Osteoblast (primary cell): ENCODE measurements around the gene CSNK2A2. TPM values are rescaled to one million over a fixed set of nuclear protein-coding genes. Genes with fewer than 3 reads are reported as not detected.

ENCODE experiments used
- DNase-seq: peaks from one replicate; pipeline ENCODE4 v3.0.0; 2011; ENCODE audit warnings: low spot score, mixed read lengths; ENCODE audit not compliant: insufficient read length; ENCODE audit errors: missing footprints
- H2AFZ ChIP-seq: 2 replicates; pipeline ENCODE4 v1.6.0; 2011; ENCODE audit warnings: mild to moderate bottlenecking, low read length
- H3K27ac ChIP-seq: 2 replicates; pipeline ENCODE4 v1.5.1; 2011; ENCODE audit warnings: mild to moderate bottlenecking, low read depth, low read length, moderate library complexity
- H3K27me3 ChIP-seq: 2 replicates; pipeline ENCODE4 v1.6.0; 2012; ENCODE audit warnings: mild to moderate bottlenecking, control low read depth, inconsistent platforms, low read length, moderate library complexity; ENCODE audit not compliant: insufficient read depth
- H3K36me3 ChIP-seq: 2 replicates; pipeline ENCODE4 v1.5.1; 2011; ENCODE audit warnings: mild to moderate bottlenecking, low read length, control low read depth, moderate library complexity; ENCODE audit not compliant: insufficient read depth
- H3K4me1 ChIP-seq: 2 replicates; pipeline ENCODE4 v1.5.1; 2011; ENCODE audit warnings: mild to moderate bottlenecking, low read length, control low read depth, moderate library complexity; ENCODE audit not compliant: insufficient read depth
- H3K4me2 ChIP-seq: 2 replicates; pipeline ENCODE4 v1.6.0; 2011; ENCODE audit warnings: mild to moderate bottlenecking, low read length; ENCODE audit not compliant: insufficient read depth
- H3K4me3 ChIP-seq: fragments of 200-600 bp; sonication (generic); 3 replicates; pipeline ENCODE4 v1.5.1; 2012; ENCODE audit warnings: mild to moderate bottlenecking, low read length, inconsistent platforms; ENCODE audit not compliant: insufficient read depth
- H3K79me2 ChIP-seq: 2 replicates; pipeline ENCODE4 v1.6.0; 2012; ENCODE audit warnings: mild to moderate bottlenecking, low read length, control low read depth, inconsistent platforms; ENCODE audit not compliant: insufficient read depth
- H3K9me3 ChIP-seq: 2 replicates; pipeline ENCODE4 v1.5.1; 2011; ENCODE audit warnings: low read depth, low read length, control low read depth
- H4K20me1 ChIP-seq: 2 replicates; pipeline ENCODE4 v1.6.0; 2012; ENCODE audit warnings: mild to moderate bottlenecking, low read length, control low read depth; ENCODE audit not compliant: insufficient read depth
- CTCF ChIP-seq: IDR thresholded peaks from 2 replicates; pipeline ENCODE4 v1.5.1; 2011; ENCODE audit warnings: mild to moderate bottlenecking, low read depth, low read length, moderate library complexity; ENCODE audit errors: extremely low read depth
- total RNA-seq: library from RNA; depleted of rRNA; stranded (reverse); fragments of >200 nt; gene quantifications from 2 replicates; pipeline ENCODE4 v1.2.3, GENCODE V29; 2012

Gene CSNK2A2
- total RNA-seq, 1 donor: 40.5 TPM

- no peaks in the 10 kb centered on the region for H3K36me3 ChIP-seq
- no peak overlapping the region for H2AFZ ChIP-seq
- H3K79me2 ChIP-seq: peaks cover 67% of the 10 kb centered on the region
- peak overlapping the region; percentile 97 for H3K4me2 ChIP-seq
- peak overlapping the region; percentile 86 for H3K27ac ChIP-seq
- peak overlapping the region; percentile 95 for H3K4me3 ChIP-seq
- no peaks in the 10 kb centered on the region for H3K27me3 ChIP-seq
- peaks cover 45% of the 10 kb centered on the region for H4K20me1 ChIP-seq
- DNase-seq: no peak
- H3K4me1 ChIP-seq: peaks cover 39% of the 10 kb centered on the region
- no peak for TF ChIP-seq CTCF
- no peaks in the 10 kb centered on the region for H3K9me3 ChIP-seq
These were observed 71.4 kb downstream of the CSNK2A2 start for GRCh38 chr16:58126451-58126961.

GRCh38 chr16:58125781-58126335, 72.0 kb downstream of the CSNK2A2 start:
- peaks cover 52% of the 10 kb centered on the region for H4K20me1 ChIP-seq
- H3K4me2 ChIP-seq: peak overlapping the region; percentile 97
- no peaks in the 10 kb centered on the region for H3K27me3 ChIP-seq
- DNase-seq: peak; percentile 57
- no peak for TF ChIP-seq CTCF
- no peaks in the 10 kb centered on the region for H3K9me3 ChIP-seq
- H3K4me1 ChIP-seq: peaks cover 45% of the 10 kb centered on the region
- no peak overlapping the region for H2AFZ ChIP-seq
- H3K27ac ChIP-seq: peak overlapping the region; percentile 86
- no peaks in the 10 kb centered on the region for H3K36me3 ChIP-seq
- H3K4me3 ChIP-seq: no peak overlapping the region
- peaks cover 73% of the 10 kb centered on the region for H3K79me2 ChIP-seq

GRCh38 chr16:58125041-58125440, 72.9 kb downstream of the CSNK2A2 start:
- H3K4me2 ChIP-seq: no peak overlapping the region
- DNase-seq: no peak
- H3K27ac ChIP-seq: peak overlapping the region; percentile 3
- peaks cover 60% of the 10 kb centered on the region for H4K20me1 ChIP-seq
- no peak overlapping the region for H3K4me3 ChIP-seq
- no peak overlapping the region for H2AFZ ChIP-seq
- no peaks in the 10 kb centered on the region for H3K36me3 ChIP-seq
- no peaks in the 10 kb centered on the region for H3K27me3 ChIP-seq
- H3K9me3 ChIP-seq: no peaks in the 10 kb centered on the region
- peaks cover 52% of the 10 kb centered on the region for H3K4me1 ChIP-seq
- no peak for TF ChIP-seq CTCF
- peaks cover 81% of the 10 kb centered on the region for H3K79me2 ChIP-seq

- no peaks in the 10 kb centered on the region for H3K9me3 ChIP-seq
- H3K36me3 ChIP-seq: no peaks in the 10 kb centered on the region
- peaks cover 61% of the 10 kb centered on the region for H4K20me1 ChIP-seq
- peaks cover 85% of the 10 kb centered on the region for H3K79me2 ChIP-seq
- H2AFZ ChIP-seq: no peak overlapping the region
- no peak for TF ChIP-seq CTCF
- H3K4me2 ChIP-seq: no peak overlapping the region
- H3K27ac ChIP-seq: peak overlapping the region; percentile 21
- peak; percentile 46 for DNase-seq
- H3K4me3 ChIP-seq: no peak overlapping the region
- no peaks in the 10 kb centered on the region for H3K27me3 ChIP-seq
- H3K4me1 ChIP-seq: peaks cover 52% of the 10 kb centered on the region
These were observed 73.3 kb downstream of the CSNK2A2 start for GRCh38 chr16:58124601-58124915.
